GM18502 (cell line): ENCODE data around the gene SNAP25.

Experiments
- ATAC-seq: cut with Tn5 transposase; IDR thresholded peaks from one replicate; pipeline ENCODE4 v1.9.1; 2021; ENCODE audit warnings: mild to moderate bottlenecking; ENCODE audit not compliant: unreplicated experiment, poor library complexity

SNAP25 gene

GRCh38 chr20:10324198-10324847 is 105.7 kb downstream of the SNAP25 start:
- ATAC-seq, result no peak

GRCh38 chr20:10328897-10329255 is 110.2 kb downstream of the SNAP25 start:
- ATAC-seq, result no peak

- no peak for ATAC-seq
These were observed 110.9 kb downstream of the SNAP25 start for GRCh38 chr20:10329387-10330005.

GRCh38 chr20:10330071-10330470 is 111.4 kb downstream of the SNAP25 start:
- ATAC-seq, result no peak

- ATAC-seq, result no peak
These were observed 114.2 kb downstream of the SNAP25 start for GRCh38 chr20:10332656-10333415.

- ATAC-seq, result no peak
These were observed 118.5 kb downstream of the SNAP25 start for GRCh38 chr20:10336959-10337729.

- ATAC-seq, result no peak
These were observed 120.0 kb downstream of the SNAP25 start for GRCh38 chr20:10338426-10339180.

- ATAC-seq, result no peak
These were observed 121.0 kb downstream of the SNAP25 start for GRCh38 chr20:10339609-10340008.

- ATAC-seq, result no peak
These were observed 123.5 kb downstream of the SNAP25 start for GRCh38 chr20:10342152-10342551.

GRCh38 chr20:10344953-10345352 is 126.3 kb downstream of the SNAP25 start:
- no peak for ATAC-seq

GRCh38 chr20:10347086-10347880 is 128.7 kb downstream of the SNAP25 start:
- ATAC-seq, result no peak

GRCh38 chr20:10349118-10349517 is 130.5 kb downstream of the SNAP25 start:
- ATAC-seq, result no peak

GRCh38 chr20:10350188-10350842 is 131.7 kb downstream of the SNAP25 start:
- no peak for ATAC-seq

- no peak for ATAC-seq
These were observed 134.5 kb downstream of the SNAP25 start for GRCh38 chr20:10352934-10353824.

- no peak for ATAC-seq
These were observed 138.0 kb downstream of the SNAP25 start for GRCh38 chr20:10356628-10357027.
